ENCODE measurements around the gene COMMD4. TPM values are rescaled to one million over a fixed set of nuclear protein-coding genes. Genes with fewer than 3 reads are reported as not detected.

The COMMD4 gene
- polyA plus RNA-seq, 1 of the 3 experiments (the other 2 are of a cell fraction), result 223 TPM

DNA sequence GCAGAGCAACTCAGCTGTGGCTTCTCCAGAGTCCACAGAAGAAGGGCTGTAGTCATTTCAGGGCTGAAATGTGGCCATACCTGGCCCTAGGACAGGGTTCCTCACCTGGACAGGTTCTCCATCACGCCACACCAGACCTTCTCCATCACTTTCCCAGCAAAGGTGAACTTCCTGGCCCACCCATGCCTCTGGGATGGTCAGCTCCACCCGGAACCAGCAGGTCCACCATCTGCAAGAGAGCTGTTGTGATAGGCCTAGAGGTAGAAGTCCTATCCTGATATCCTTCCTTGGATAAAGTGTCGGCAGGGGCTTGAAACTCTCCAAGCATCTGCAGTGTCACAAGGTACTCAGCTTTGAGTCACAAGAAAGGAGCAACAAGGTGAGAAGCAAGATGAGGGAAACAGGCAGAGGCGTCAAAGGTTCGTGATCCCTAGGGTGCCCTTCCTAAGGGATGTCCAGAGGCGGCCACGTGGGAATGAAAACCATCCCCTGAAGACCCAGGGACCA, 31.6 kb downstream of the COMMD4 start:
- Histone ChIP-seq H3K4me2 (peak overlapping the region; percentile 92), H2AFZ (ENCODE audit: low read depth) (no peak overlapping the region), H3K27me3 (ENCODE audit: insufficient read depth) (no peaks in the 10 kb centered on the region), H4K20me1 (ENCODE audit: insufficient read depth) (no peaks in the 10 kb centered on the region; the same call in 1 of the 2 replicates), H3F3A (replicated peaks; ENCODE audit: insufficient read depth) (peaks cover 10% of the 10 kb centered on the region), H3K36me3 (replicated peaks in 1 of 2; ENCODE audit: control insufficient read depth in 1 of 2, insufficient read depth in 2 of 2, low read length in 1 of 2) (peaks cover 51 to 55% of the 10 kb centered on the region in 2 experiments), H3K4me1 (ENCODE audit: control insufficient read depth in 1 of 2, insufficient read depth in 2 of 2, low read depth in 1 of 2, low read length in 1 of 2) (peaks cover 5 to 16% of the 10 kb centered on the region in 2 experiments; a peak in 3 of 4 replicates), H3K79me2 (ENCODE audit: insufficient read depth) (peaks cover 36% of the 10 kb centered on the region), H3K9me3 (no peaks in the 10 kb centered on the region), H3K9me2 (no peaks in the 10 kb centered on the region), H3K27ac (ENCODE audit: low read depth in 2 of 2, low read length in 1 of 2) (peak overlapping the region in 1 of 2 experiments; percentile 92; a peak in 2 of 4 replicates), H3K9ac (peak overlapping the region; percentile 96; the same call in 1 of the 2 replicates), H3K4me3 (ENCODE audit: low read depth in 2 of 2, low read length in 1 of 2) (peak overlapping the region; percentile 73 to 92)
- 42% methylated on average over 6 of the region's 7 CpGs for WGBS (ENCODE audit: low lambda C conversion rate)
- ChIA-PET POLR2A (interaction anchor here (0.7 to 2.5 kb wide), 12 partner anchors 8 to 315 kb away, joined by 3 to 21 read pairs (median 6); partner anchors contain the start of genes IMP3, SIN3A, SNUPN and SNX33), CTCF (interaction anchor here (0.5 to 3.5 kb wide), 45 partner anchors 8 to 844 kb away, joined by 3 to 29 read pairs (median 4); partner anchors contain the start of genes C15orf39, IMP3, NEIL1 and PPCDC)
- DNase-seq, result no peak
- no peak for TF ChIP-seq CHD2 (IDR thresholded peaks at IDR 0.05; ENCODE audit: low read length, partially characterized antibody)
- no peak for TF ChIP-seq SMC3 (IDR thresholded peaks at IDR 0.05; ENCODE audit: low read depth, low read length)

DNA sequence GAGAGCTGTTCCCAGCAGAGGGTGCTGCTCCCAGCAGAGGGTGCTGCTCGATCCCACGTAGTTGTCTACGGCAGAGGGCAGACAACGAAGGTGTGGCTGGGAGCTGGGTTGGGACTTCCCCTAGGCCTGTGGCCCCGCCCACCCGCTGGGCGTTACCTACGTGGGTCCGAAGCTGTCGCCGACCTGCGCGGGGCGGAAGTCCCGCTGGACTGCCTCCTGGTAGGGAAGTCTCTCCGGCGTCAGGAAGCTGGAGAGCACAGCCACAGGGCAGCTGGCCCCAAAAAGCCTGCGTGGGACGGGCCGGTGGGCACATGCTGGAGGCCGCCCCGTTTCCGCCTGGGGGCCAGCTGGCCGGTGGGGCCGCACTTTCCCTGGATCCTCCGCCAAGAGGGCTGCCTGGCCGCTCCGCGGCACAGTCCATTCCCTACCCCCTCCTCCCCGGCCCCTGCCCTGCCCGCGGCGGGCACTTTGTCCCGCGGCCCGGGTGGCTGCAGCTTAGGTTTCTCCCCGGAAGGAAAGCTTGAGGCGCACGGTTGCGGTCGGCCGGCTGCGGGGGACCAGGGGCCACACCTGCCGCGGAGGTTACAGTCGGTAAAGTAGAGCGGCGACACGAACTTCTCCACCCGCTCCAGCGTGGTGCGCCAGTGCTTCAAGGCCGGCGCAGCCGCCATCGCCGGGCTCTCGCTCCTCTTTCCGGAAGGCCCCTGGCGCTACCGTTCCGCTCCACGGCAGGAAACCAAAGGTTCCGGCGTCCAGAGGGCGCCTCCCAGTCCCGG, 32.2 kb downstream of the COMMD4 start, which contains the start of gene MAN2C1:
MAN2C1 (minus strand) TSS at position 695 of the 776 bp plus-strand sequence; CDS start at position 671, 24 bp downstream.
- Histone ChIP-seq H3K9me2 (no peaks in the 10 kb centered on the region), H3K79me2 (ENCODE audit: insufficient read depth) (peaks cover 40% of the 10 kb centered on the region), H3K36me3 (replicated peaks in 1 of 2; ENCODE audit: control insufficient read depth in 1 of 2, insufficient read depth in 2 of 2, low read length in 1 of 2) (peaks cover 49 to 55% of the 10 kb centered on the region in 2 experiments), H3K4me2 (peak within 1 kb of the TSS; percentile 92), H3K9ac (peak within 1 kb of the TSS; percentile 96), H4K20me1 (ENCODE audit: insufficient read depth) (no peaks in the 10 kb centered on the region; the same call in 1 of the 2 replicates), H3K27me3 (ENCODE audit: insufficient read depth) (no peaks in the 10 kb centered on the region), H3K4me3 (ENCODE audit: low read depth in 2 of 2, low read length in 1 of 2) (peak within 1 kb of the TSS; percentile 73 to 92), H2AFZ (ENCODE audit: low read depth) (peak within 1 kb of the TSS; percentile 74; the same call in 1 of the 2 replicates), H3K4me1 (ENCODE audit: control insufficient read depth in 1 of 2, insufficient read depth in 2 of 2, low read depth in 1 of 2, low read length in 1 of 2) (peaks cover 5 to 16% of the 10 kb centered on the region in 2 experiments; a peak in 3 of 4 replicates), H3K27ac (ENCODE audit: low read depth in 2 of 2, low read length in 1 of 2) (peak within 1 kb of the TSS; percentile 90 to 92), H3F3A (replicated peaks; ENCODE audit: insufficient read depth) (peaks cover 10% of the 10 kb centered on the region), H3K9me3 (no peaks in the 10 kb centered on the region)
- CTCF ChIA-PET, result interaction anchor here (0.5 to 3.5 kb wide), 49 partner anchors 9 to 845 kb away, joined by 3 to 29 read pairs (median 4); partner anchors contain the start of genes C15orf39, IMP3, NEIL1 and PPCDC
- DNase-seq, result peak; percentile 96
- POLR2A ChIA-PET, result interaction anchor here (0.7 to 2.5 kb wide), 15 partner anchors 8 to 314 kb away, joined by 3 to 21 read pairs (median 6); partner anchors contain the start of genes COMMD4, IMP3, SIN3A and SNUPN
- WGBS (ENCODE audit: low lambda C conversion rate), result 2% methylated on average over 29 of the region's 67 CpGs
- peak; percentile 47; the same call in 1 of the 2 replicates for TF ChIP-seq TEAD4 (IDR thresholded peaks at IDR 0.05; ENCODE audit: borderline replicate concordance, insufficient read depth)
- TF ChIP-seq MXI1 (IDR thresholded peaks at IDR 0.05; ENCODE audit: low read depth, low read length), result peak; percentile 96
- TF ChIP-seq, protein P1, sequence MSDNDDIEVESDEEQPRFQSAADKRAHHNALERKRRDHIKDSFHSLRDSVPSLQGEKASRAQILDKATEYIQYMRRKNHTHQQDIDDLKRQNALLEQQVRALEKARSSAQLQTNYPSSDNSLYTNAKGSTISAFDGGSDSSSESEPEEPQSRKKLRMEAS (IDR thresholded peaks at IDR 0.05; ENCODE audit: low read depth), result peak; percentile 69
- TF ChIP-seq, protein P2, sequence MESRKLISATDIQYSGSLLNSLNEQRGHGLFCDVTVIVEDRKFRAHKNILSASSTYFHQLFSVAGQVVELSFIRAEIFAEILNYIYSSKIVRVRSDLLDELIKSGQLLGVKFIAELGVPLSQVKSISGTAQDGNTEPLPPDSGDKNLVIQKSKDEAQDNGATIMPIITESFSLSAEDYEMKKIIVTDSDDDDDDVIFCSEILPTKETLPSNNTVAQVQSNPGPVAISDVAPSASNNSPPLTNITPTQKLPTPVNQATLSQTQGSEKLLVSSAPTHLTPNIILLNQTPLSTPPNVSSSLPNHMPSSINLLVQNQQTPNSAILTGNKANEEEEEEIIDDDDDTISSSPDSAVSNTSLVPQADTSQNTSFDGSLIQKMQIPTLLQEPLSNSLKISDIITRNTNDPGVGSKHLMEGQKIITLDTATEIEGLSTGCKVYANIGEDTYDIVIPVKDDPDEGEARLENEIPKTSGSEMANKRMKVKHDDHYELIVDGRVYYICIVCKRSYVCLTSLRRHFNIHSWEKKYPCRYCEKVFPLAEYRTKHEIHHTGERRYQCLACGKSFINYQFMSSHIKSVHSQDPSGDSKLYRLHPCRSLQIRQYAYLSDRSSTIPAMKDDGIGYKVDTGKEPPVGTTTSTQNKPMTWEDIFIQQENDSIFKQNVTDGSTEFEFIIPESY (IDR thresholded peaks at IDR 0.05; ENCODE audit: borderline replicate concordance, low read depth), result peak; percentile 60; the same call in 1 of the 2 replicates
- peak; percentile 89 for TF ChIP-seq YY1 (IDR thresholded peaks at IDR 0.05; ENCODE audit: low read depth)
- peak; percentile 37 for TF ChIP-seq TCF12 (IDR thresholded peaks at IDR 0.05)
- TF ChIP-seq, protein P3, sequence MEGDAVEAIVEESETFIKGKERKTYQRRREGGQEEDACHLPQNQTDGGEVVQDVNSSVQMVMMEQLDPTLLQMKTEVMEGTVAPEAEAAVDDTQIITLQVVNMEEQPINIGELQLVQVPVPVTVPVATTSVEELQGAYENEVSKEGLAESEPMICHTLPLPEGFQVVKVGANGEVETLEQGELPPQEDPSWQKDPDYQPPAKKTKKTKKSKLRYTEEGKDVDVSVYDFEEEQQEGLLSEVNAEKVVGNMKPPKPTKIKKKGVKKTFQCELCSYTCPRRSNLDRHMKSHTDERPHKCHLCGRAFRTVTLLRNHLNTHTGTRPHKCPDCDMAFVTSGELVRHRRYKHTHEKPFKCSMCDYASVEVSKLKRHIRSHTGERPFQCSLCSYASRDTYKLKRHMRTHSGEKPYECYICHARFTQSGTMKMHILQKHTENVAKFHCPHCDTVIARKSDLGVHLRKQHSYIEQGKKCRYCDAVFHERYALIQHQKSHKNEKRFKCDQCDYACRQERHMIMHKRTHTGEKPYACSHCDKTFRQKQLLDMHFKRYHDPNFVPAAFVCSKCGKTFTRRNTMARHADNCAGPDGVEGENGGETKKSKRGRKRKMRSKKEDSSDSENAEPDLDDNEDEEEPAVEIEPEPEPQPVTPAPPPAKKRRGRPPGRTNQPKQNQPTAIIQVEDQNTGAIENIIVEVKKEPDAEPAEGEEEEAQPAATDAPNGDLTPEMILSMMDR (IDR thresholded peaks at IDR 0.05), result peak; percentile 75; the same call in 1 of the 2 replicates
- TF ChIP-seq, protein P4, sequence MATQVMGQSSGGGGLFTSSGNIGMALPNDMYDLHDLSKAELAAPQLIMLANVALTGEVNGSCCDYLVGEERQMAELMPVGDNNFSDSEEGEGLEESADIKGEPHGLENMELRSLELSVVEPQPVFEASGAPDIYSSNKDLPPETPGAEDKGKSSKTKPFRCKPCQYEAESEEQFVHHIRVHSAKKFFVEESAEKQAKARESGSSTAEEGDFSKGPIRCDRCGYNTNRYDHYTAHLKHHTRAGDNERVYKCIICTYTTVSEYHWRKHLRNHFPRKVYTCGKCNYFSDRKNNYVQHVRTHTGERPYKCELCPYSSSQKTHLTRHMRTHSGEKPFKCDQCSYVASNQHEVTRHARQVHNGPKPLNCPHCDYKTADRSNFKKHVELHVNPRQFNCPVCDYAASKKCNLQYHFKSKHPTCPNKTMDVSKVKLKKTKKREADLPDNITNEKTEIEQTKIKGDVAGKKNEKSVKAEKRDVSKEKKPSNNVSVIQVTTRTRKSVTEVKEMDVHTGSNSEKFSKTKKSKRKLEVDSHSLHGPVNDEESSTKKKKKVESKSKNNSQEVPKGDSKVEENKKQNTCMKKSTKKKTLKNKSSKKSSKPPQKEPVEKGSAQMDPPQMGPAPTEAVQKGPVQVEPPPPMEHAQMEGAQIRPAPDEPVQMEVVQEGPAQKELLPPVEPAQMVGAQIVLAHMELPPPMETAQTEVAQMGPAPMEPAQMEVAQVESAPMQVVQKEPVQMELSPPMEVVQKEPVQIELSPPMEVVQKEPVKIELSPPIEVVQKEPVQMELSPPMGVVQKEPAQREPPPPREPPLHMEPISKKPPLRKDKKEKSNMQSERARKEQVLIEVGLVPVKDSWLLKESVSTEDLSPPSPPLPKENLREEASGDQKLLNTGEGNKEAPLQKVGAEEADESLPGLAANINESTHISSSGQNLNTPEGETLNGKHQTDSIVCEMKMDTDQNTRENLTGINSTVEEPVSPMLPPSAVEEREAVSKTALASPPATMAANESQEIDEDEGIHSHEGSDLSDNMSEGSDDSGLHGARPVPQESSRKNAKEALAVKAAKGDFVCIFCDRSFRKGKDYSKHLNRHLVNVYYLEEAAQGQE (IDR thresholded peaks at IDR 0.05; ENCODE audit: low read depth, low read length), result peak; percentile 78
- no peak for TF ChIP-seq FOXJ3 (CRISPR knock-in tag; IDR thresholded peaks at IDR 0.05)
- TF ChIP-seq, protein P5, sequence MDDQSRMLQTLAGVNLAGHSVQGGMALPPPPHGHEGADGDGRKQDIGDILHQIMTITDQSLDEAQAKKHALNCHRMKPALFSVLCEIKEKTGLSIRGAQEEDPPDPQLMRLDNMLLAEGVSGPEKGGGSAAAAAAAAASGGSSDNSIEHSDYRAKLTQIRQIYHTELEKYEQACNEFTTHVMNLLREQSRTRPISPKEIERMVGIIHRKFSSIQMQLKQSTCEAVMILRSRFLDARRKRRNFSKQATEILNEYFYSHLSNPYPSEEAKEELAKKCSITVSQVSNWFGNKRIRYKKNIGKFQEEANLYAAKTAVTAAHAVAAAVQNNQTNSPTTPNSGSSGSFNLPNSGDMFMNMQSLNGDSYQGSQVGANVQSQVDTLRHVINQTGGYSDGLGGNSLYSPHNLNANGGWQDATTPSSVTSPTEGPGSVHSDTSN (IDR thresholded peaks at IDR 0.05), result 0 out of 2 replicates have a peak, but pooled peaks have one; percentile 15
- peak; percentile 68 for TF ChIP-seq POLR2AphosphoS5 (IDR thresholded peaks at IDR 0.05; ENCODE audit: low read depth, low read length)
- peak; percentile 41 for TF ChIP-seq RCOR1 (IDR thresholded peaks at IDR 0.05; ENCODE audit: low read length)

Data from SK-N-SH (cell line).